ENCODE measurements around the gene IGLON5. TPM values are rescaled to one million over a fixed set of nuclear protein-coding genes. Genes with fewer than 3 reads are reported as not detected.

IGLON5 gene
- 0.05 TPM in 1 of 2 replicates, not detected in the other for total RNA-seq

DNA sequence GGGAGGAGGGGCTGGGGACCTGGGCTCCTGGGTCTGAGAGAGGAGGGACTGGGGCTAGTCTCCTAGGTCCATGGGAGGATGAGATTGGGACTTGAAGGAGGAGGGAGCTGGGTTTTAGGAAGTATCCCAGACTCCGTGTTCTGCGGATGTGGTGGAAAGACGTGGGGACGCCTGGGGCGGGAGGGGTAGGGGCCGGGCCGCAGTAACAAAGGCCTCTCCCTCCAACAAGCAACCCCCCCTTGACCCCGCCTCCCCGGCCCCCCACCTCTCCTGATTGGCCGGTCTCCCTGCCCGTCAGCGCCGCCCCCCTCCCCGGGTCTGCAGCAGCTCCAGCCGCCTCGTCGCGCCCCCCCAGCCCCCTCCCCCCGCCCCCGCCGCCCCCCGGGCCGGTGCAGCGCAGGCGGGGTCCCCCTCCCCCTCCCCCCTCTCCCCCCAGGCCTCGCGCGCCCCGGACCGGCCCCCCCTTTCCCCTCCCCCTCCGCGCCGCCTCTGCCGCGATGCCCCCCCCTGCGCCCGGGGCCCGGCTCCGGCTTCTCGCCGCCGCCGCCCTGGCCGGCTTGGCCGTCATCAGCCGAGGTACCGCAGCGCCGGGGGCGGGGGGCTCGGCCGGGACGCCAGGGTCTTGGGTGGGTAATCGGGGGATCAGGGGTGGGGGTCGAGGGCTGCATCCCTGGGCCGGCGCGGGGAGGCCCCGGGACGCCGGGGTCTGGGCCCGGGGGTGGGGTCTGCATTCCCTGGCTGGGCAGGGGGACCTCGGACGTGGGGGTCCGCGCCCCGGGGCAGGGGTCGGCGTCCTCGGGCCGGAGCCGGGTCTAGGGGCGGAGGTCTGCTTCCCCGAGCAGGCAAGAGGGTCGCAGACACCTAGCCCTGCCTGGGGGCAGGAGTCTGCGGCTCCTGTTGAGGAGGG lies at the start of gene IGLON5:
IGLON5 (plus strand) TSS at position 294 of the 907 bp plus-strand sequence; CDS start at position 498, 204 bp downstream.
- no peak for DNase-seq (ENCODE audit: low read depth)

DNA sequence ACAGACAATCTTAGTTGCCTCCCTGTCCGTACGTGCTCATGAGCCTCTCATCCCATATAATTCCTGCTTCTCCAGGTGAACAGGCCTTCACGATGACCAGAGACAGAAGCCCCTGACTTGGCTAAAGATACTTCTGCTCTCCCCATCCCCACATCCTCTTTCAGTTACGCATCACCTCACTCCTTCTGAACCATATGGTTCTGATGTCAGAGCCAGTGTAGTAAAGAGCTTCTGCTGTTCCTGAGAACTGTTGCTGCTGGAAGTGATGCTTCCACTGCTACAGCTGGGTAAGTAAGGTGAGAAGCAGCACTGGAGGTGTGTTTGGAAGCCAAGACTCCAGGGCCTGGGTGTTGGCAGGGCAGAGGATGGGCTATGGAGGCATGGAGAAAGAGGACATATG lies 47.6 kb upstream of the IGLON5 start:
- no peak for DNase-seq (ENCODE audit: low read depth)

DNA sequence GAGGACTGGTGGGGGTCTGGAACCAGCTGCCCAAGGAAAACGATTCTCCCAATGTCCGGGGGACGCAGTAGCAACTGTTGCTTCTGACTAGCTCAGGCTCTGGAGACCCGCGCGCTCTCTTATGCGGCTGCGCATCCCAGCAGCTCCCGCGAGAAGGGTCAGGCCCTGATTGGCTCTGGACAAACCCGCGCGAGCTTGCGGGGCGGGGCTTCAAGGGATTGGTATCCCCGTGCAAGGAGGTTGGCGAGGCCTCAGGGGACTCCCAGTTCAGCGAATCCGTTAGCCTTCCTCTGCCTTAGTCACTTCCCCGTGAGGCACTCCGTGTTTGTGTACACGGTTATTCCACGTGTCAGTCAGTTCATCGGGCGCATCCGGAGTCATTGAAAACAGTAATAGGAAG lies 40.4 kb upstream of the IGLON5 start:
- no peak for DNase-seq (ENCODE audit: low read depth)

DNA sequence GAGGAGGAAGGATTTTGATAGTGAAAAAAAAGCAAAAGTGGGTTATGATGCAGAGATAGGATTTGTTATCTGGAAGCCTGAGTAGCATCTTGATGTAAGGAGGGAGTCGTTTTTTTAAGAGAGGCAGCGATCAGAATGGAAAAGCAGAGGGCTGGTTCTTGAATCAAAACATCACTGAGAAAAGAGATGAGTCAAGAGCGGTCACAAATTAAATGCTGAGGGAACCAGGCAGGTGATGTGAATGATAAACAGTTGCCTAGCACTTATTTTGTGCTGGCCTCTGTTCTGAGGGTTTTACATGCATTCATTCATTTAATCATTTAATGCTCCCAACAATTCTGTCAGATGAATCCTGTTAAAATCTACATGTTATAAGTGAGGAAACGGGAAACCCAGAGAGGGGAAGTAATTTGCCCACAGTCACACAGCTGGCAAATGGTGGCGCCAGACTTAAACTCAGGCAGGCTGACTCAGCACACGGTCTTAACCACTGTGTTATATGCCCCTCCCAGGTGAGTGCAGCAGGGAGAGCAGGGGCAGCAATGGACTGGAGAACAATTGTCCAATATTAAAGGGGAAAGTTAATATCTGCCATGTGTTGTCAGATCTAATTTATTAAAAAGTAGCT lies 39.1 kb upstream of the IGLON5 start:
- DNase-seq (ENCODE audit: low read depth) = no peak

DNA sequence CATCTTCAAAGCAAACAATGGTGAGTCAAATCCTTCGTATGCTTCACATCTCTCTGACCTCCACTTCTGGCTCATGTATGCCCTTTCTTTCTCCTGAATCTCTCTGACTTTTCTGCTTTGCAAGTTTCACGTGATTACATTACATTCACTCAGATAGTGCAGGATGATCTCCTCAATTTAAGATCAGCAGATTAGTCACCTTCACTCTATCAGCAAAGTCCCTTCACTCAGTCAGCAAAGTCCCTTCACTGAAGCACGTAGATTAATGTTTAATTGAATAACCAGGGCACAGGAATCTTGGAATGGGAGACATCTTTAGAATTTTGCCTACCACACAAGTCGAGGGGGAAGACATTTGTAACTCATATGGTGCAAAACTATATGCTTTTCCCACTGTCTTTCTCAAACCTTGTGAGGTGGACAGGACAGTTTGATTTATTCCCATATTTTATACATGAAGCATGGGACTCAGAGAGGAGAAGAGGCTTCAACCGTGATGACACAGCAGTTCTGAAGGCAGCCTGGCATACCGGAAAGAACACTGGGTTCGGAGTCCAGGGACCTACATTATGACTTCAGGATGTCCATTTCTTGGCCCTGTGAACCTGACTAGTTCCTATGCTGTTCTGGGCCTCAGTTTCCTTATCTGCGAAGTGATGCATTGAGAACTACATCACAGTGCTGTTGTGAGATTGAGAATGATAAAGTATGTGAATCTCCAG lies 37.2 kb upstream of the IGLON5 start:
- no peak for DNase-seq (ENCODE audit: low read depth)

DNA sequence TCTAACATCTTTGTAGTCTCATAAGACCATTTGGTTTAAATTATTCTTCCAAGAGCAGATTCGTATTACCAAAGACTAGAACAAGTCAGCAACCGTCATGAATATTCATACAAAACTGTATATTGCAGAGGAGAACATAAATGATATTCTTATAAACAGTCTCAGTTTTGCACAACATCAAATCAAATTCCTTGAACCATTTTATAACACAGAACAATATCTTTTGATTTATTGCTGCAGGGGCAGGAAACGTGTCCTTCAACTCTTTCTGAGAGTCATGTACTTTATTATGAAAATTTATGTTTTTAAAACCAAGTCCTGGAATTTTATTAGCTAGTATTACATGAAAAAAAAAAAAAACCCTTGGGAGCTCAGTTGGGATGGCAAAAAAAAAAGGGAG lies 34.3 kb upstream of the IGLON5 start:
- DNase-seq (ENCODE audit: low read depth) = no peak

DNA sequence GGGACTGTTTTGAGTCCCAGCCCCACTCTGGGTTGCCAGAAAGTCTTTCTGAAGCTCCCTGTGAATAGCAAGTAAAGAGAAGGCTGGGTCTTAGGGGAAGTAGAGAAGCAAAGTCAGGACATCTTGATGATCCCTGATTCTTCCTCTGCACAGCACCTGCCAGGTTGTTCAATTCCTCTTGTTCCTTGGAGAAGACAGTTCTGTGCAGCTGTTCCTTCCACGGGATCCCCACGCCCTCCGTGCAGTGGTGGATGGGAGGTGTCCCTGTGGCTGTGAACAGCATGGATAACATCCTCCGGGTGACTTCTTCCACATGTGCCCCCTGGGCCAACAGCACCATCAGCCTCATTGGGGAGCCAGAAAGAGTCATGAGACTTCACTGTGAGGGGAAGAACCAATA lies 29.1 kb upstream of the IGLON5 start:
- DNase-seq (ENCODE audit: low read depth) = no peak

DNA sequence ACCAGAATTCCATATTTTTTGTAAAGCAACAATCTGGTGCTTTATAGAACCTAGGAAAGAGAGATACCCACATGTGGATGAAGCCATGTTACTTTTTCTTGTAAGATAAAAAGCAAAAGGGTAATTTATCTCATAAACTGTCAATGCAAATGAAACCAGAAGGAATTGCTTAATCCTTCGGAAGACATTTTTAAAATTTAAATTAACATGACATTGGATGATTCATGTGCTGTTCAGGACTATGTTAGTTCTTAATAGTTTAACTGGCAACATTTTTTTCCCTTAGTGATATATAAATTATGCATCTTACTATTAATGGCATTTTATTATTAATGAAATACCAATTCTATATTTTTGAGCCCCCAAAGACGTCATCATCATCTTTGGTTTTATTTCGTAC lies 25.8 kb upstream of the IGLON5 start:
- DNase-seq (ENCODE audit: low read depth) = no peak

DNA sequence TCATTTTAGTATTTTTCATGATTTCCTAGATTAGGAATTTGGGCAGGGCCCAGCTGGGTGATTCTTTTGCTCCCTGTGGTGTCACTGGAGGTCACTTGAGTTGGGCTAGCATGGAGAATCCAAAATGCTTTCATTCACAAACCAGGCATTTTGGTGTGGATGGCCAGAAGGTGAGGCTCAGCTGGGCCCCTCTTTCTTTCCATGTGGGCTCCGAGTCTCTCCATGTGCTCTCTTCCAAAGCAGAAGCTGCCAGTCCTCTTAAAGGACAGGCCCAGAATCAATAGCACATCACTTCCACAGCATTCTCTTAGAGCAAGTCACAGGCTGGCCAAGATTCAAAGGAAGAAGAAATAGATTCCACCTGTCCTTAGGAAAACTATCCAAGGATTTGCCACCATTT lies 21.8 kb upstream of the IGLON5 start:
- no peak for DNase-seq (ENCODE audit: low read depth)

DNA sequence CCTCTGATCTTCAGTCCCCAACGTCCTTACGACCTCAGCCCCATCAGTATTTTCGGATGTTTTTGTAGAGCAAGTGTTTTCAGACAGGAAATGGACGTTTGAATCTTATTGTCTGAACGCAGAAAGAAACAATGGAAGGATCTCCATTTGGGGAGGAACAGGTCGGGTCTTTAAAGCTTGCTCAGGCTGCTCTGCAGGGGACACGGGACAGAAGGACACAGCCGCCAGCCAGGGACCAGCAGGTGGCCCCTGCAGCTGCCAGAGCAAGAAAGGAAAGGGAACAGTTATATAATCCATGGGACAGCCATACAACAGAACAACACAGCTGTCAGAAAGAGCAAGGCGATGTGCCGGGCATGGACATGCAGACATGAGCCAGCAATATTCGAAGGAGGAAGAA lies 18.5 kb upstream of the IGLON5 start:
- DNase-seq (ENCODE audit: low read depth) = no peak

DNA sequence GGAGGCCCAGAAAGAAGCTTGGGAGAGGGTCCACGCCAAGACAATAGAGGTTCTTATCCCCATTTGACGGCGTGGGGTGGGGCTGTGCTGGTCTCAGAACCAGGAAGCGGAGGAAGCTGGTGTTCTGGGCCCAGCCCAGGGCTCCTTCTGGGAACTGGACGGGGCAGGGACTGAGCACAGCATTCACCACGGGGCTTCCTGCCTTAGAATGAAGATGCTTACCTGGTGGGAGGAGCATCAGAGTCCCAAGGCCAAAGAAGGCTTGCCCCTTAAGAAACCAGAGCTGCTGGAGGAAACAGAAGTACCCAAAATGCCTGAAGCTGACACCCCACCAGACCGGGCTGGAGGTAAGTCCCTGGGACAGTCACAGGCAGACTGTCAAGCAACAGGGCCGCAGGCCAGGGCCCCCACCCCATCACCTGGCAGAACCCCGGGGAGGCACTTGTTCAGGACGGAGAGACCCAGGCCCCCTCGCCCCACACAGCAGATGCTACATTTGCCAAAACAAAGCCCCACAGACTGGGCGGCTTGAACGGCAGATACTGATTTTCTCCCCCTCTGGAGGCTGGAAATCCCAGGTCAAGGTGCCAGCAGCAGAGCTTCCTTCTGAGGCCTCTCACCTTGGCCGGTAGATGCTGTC lies 17.8 kb upstream of the IGLON5 start:
- DNase-seq (ENCODE audit: low read depth) = no peak

DNA sequence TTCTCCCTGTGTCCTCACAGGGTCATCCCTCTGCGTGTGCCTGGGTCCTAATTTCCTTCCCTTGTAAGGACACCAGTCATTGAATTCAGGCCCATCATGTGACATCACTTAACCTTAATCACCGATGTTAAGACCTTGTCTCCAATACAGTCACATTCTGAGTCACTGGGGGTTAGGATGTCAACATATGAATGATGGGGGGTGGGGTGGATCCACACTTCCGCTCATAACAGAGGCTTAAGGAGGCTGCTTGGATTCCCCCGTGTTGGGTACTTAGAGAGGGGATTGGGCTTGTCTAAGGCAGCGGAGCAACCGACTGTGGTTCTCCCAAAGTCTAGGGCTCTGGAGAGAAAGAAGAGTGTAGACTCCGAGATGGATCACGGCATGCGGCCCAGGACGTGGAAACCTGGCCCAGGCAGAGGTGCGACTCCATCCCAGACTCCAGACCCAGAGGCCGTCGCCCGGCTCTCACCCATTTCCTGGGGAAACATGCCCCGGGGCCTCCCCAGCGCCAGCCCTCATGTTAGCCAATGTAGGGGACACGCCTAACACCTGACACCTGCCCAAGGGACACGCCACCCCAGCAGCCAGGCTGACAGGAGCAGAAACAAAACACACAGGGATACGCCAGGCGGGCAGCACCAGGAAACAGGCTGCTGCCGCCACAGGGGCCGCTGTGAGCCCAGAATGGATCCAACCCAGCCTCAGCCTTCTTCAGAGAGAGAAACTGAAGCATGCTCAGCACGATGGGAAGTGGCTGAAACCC lies 17.1 kb upstream of the IGLON5 start:
- no peak for DNase-seq (ENCODE audit: low read depth)

DNA sequence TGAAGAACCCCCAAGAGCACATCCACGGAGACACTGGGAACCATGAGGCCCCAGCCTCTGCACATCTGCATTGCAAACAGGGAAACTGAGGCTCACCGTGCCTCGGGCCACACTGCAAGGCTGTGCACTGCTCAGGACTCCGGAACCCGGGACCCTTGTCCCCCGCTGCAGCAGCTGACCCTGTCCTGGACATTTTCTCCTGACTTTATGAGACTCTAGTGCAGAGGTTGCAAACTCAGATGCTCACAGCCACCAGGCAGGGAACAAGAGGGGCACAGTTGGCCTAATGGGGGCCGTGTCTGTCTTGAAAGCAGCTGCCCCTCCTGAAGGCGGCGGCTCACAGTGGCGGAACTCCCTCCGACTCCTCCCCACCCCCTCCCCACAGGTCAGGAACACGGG lies 16.5 kb upstream of the IGLON5 start:
- no peak for DNase-seq (ENCODE audit: low read depth)

DNA sequence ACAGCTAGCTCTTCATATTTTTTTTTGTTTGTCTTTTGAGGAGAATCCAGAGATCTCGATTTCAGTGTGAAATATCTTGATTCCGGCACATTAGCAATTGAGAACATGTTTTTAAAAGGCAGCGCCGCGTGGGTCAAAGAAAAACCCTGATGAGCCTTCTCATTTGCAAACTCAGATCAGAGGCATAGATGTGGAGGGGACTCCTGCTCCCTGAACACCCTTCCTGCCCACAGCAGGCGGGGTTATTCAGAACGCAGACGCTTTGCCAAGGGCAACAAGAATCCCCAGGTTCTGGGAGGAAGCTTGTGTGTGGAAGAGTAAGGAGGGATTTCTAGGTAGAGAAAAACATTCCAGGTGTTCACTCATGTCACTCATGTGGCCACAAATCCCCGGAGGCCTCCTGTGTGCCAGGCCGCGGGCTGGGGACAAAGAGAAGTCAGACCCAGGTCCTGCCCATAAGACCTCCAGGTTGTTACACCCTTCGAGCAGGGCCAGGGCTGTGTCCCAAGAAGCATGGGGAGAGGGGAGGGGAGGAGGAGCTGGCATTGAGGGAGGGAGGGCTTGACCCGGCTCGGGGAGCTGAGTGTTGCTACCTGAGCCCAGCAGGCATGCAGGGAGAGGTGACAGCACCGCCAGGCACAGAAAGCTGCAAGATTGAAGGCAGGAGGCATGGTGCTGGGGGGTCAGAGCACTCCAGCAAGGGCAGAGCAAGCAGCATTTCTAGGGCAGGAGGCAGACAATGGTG lies 15.9 kb upstream of the IGLON5 start:
- DNase-seq (ENCODE audit: low read depth) = no peak

DNA sequence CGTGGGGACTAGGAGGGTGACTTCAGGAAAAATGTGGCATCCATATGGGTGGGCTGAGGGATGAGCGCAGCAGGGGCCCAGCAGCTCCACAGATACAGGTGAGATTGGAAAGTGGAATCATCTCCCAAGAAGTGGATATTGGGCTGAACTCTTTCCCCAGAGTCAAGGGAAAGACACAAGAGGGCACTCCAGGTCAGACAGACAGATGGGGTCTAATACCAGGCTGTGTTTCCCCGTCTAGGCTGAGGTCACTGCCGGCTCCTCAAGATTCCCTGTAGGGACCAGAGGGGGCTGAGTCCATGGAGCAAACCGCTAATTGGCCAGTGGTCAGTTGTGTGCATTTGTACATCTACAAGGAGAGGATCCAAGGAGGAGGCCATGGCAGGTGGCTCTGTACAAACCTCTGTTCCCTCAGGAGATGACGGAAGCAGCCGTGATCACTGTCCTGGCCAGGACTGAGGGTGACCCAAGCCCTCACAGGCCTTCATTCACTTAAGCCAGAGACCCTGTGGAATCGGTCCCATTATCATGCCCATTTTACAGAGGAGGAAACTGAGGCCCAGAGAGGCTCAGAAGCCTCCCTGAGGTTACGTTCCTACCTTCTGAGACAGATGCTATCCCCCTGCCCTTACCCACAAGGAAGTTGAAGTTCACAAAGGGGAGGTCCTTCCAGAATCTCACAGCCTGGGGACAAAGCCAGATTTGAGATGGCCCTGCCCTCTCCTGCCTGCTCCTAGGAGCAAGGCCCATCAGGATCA lies 14.9 kb upstream of the IGLON5 start:
- no peak for DNase-seq (ENCODE audit: low read depth)

DNA sequence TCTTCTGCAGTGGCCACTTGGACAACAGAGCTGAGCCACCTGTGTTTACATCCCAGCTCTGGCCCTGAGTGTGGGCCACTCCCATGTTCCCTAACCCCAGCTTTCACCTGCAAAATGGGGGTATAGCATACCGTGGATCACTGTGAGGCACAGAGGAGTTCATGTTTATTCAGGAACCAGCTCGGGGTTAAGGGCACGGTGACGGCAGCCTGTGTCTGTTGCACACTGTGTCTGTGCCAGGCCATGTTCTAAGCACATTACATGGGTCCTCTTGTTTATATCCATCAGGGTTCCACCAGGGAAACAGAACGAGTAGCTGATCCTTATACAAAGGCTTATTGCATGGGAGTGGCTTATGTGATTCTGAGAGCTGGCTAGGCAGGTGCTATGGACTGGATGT lies 14.0 kb upstream of the IGLON5 start:
- DNase-seq (ENCODE audit: low read depth) = no peak

DNA sequence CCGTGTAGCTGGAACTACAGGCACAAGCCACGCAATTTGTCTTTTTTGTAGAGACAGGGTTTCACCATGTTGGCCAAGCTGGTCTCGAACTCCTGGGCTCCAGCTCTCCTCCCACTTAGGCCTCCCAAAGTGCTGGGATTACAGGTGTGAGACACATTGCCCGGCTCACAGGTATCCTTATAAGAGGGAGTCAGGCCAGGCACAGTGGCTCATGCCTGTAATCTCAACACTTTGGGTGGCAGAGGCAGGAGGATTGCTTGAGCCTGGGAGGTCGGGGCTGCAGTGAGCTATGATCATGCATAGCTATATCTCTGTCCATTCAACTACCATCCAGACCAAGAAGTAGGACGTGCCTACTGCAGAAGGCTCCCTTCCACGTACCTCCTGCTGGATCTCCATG lies 10.2 kb upstream of the IGLON5 start:
- DNase-seq (ENCODE audit: low read depth) = no peak

DNA sequence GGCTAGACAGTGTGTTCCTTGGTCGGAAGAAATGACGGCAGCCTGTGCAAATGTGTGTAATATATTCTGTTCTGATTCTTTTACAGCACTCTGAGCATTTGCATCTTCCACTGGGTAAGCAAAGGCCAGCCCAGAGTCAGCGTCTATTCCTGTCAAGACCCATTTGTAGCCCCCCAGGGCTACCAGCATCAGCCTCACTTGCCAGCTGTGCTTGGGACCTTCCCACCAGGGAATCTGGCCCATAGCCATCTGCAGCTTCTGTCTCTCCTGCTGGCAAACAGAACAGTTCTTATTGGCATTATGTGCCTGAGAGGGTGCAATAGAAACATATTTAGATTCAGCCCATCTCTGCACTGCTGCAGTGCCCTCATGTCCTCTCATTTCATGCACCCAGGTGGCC lies 6.0 kb upstream of the IGLON5 start:
- DNase-seq (ENCODE audit: low read depth) = no peak

DNA sequence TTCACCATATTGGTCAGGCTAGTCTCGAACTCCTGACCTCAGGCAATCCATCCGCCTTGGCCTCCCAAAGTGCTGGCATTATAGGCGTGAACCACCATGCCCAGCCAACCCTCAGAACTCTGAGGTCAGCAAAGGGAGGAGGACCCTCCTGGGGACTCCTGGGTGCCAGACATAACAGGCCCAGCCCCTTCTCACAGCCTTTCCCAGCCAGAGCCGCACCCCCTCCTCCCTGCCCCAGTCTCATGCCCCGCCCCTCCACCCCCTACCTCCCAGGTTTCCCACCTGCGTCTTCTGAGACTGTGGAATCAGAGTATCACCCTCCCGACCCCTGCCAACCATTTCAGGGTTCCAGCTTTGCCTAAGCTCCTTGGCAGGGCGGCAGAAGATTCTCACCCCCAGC lies 5.2 kb downstream of the IGLON5 start:
- no peak for DNase-seq (ENCODE audit: low read depth)

DNA sequence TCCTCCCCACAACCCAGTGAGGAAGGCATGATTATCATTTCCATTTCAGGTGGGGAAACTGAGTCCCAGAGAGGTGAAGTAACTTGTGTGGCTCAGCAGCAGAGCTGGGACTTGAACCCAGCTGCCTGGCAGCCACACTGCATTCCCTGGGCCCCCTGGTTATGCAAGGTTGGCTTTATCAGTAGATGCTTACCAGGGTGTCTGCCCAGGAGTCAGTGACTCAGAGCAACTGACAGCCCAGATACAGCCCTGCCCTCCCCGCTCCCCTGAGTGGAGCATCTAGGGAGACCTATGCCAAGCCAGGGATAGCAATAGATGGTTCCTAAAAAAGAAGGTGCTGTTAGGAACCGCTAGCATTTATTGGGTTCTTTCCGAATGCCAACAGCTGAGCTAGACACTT lies 5.9 kb downstream of the IGLON5 start:
- DNase-seq (ENCODE audit: low read depth) = no peak
